WTC11 (cell line): ENCODE data around the gene TMEM252. TPM values are rescaled to one million over a fixed set of nuclear protein-coding genes. Genes with fewer than 3 reads are reported as not detected.

Source experiments
- ATAC-seq: fragments of 200-7000 bp; cut with Tn5 transposase; 2 replicates; pipeline ENCODE4 v1.10.0; 2021; ENCODE audit warnings: mild to moderate bottlenecking, moderate library complexity
- CTCF ChIA-PET: fragments of 300-600 bp; sonication (Branson Sonifier 250); formaldehyde crosslinking; loops from one replicate; lab custom pipeline; 2021; ENCODE audit warnings: antibody characterized with exemption; lab: Charles Lee
- POLR2A ChIA-PET: fragments of 350-600 bp; sonication (Branson Sonifier 250); formaldehyde crosslinking; loops from one replicate; lab custom pipeline; 2021; ENCODE audit warnings: antibody characterized with exemption; lab: Charles Lee
- DNase-seq: peaks from one replicate; pipeline ENCODE4 v3.0.0; 2021; ENCODE audit warnings: low spot score
- H3K27ac Mint-ChIP-seq: 2 replicates; pipeline ENCODE4 v1.8.0; 2021; ENCODE audit warnings: mixed read lengths
- H3K27me3 Mint-ChIP-seq: 2 replicates; pipeline ENCODE4 v1.8.0; 2021; ENCODE audit warnings: low read depth, mild to moderate bottlenecking, moderate library complexity, mixed read lengths
- H3K36me3 Mint-ChIP-seq: 2 replicates; pipeline ENCODE4 v1.8.0; 2021; ENCODE audit warnings: mixed read lengths
- H3K4me1 Mint-ChIP-seq: 2 replicates; pipeline ENCODE4 v1.8.0; 2022; ENCODE audit warnings: mixed read lengths
- H3K4me3 Mint-ChIP-seq: 2 replicates; pipeline ENCODE4 v1.8.0; 2021; ENCODE audit warnings: mild to moderate bottlenecking, moderate library complexity, mixed read lengths
- H3K9me3 Mint-ChIP-seq: 2 replicates; pipeline ENCODE4 v1.8.0; 2021; ENCODE audit warnings: mixed read lengths
- GABPB1 ChIP-seq: sonication (generic); formaldehyde crosslinking; IDR thresholded peaks from 2 replicates; pipeline ENCODE4 v1.8.1; 2023; ENCODE audit warnings: mild to moderate bottlenecking, missing genetic modification reagents
- RELA ChIP-seq: sonication (generic); formaldehyde crosslinking; IDR thresholded peaks from 2 replicates; pipeline ENCODE4 v1.8.1; 2022; ENCODE audit warnings: missing genetic modification reagents, mild to moderate bottlenecking, borderline replicate concordance
- ZNF138 ChIP-seq: sonication (generic); formaldehyde crosslinking; conservative IDR thresholded peaks from 2 replicates; pipeline ENCODE4 v1.8.1; 2022; ENCODE audit warnings: mild to moderate bottlenecking, moderate library complexity, missing genetic modification reagents
- ZNF396 ChIP-seq: fragments of 250-450 bp; sonication (Bioruptor Pico); IDR thresholded peaks from 2 replicates; pipeline ENCODE4 v1.8.0; 2021; ENCODE audit warnings: mild to moderate bottlenecking, moderate library complexity, borderline replicate concordance
- ZNF423 ChIP-seq: fragments of 250-450 bp; sonication (Bioruptor Pico); IDR thresholded peaks from 2 replicates; pipeline ENCODE4 v2.1.2; 2022; ENCODE audit warnings: mild to moderate bottlenecking, moderate library complexity
- ZNF671 ChIP-seq: fragments of 250-450 bp; sonication (Bioruptor Pico); IDR thresholded peaks from 2 replicates; pipeline ENCODE4 v1.8.0; 2021; ENCODE audit warnings: mild to moderate bottlenecking
- total RNA-seq: library from RNA; stranded (reverse); gene quantifications from 3 replicates; pipeline ENCODE4 v1.2.3, GENCODE V29; 2021
- TF ChIP-seq, protein P1 (sequence below): fragments of 200-600 bp; IDR thresholded peaks from 2 replicates; pipeline ENCODE4 v1.8.0; 2022; ENCODE audit warnings: antibody characterized with exemption
- TF ChIP-seq, protein P2 (sequence below): fragments of 250-450 bp; sonication (Bioruptor Pico); IDR thresholded peaks from 2 replicates; pipeline ENCODE4 v1.9.0; 2021; ENCODE audit warnings: mild to moderate bottlenecking, borderline replicate concordance
- TF ChIP-seq, protein P3 (sequence below): sonication (generic); formaldehyde crosslinking; IDR thresholded peaks from 2 replicates; pipeline ENCODE4 v1.8.1; 2022; ENCODE audit warnings: mild to moderate bottlenecking, missing genetic modification reagents, moderate library complexity, borderline replicate concordance
- TF ChIP-seq, protein P4 (sequence below): sonication (generic); formaldehyde crosslinking; IDR thresholded peaks from 2 replicates; pipeline ENCODE4 v1.8.0; 2023; ENCODE audit warnings: missing genetic modification reagents

Gene TMEM252
- total RNA-seq, 1 experiment from 2014 or later, result not detected

DNA sequence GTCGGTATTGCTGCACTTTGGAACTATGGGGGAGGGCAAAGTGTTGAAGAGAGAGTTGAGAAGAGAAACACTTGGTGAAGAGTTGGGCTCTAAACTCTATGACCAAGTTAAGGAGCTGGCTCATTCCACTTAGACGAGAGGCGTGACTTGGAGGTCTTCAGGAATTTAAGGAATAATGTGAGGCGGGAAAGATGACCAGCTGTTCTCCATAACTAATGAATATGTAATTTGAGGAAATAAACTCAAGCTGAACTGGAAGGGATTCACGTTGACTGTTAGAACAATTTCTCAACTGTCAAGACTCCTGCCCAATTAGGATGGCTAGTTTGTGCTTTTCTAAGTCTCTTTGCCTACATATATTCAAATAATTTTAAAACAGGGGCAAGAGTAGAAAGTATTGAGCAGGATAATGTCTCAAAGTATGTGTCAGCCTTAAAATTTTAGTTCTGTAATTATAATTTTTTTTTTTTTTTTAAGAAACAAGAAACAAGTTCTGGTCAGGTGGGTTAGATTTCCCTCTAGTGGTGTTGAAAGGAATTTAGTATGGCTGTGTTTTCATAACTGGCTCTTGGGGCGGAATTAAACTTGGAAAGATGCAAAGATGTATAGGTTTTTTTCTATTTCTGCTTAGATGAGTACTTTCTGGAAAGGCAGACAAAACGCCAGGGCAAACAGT lies 33.4 kb downstream of the TMEM252 start:
- H3K36me3 Mint-ChIP-seq, result no peaks in the 10 kb centered on the region
- peaks cover 5% of the 10 kb centered on the region for H3K4me1 Mint-ChIP-seq
- H3K4me3 Mint-ChIP-seq, result no peak overlapping the region
- CTCF ChIA-PET, result interaction anchor here (0.5 to 2.7 kb wide), 4 partner anchors 23 to 164 kb away, joined by 3 to 13 read pairs (median 8); no protein-coding TSS in a partner anchor
- no peak for TF ChIP-seq ZNF138
- TF ChIP-seq, protein P1, sequence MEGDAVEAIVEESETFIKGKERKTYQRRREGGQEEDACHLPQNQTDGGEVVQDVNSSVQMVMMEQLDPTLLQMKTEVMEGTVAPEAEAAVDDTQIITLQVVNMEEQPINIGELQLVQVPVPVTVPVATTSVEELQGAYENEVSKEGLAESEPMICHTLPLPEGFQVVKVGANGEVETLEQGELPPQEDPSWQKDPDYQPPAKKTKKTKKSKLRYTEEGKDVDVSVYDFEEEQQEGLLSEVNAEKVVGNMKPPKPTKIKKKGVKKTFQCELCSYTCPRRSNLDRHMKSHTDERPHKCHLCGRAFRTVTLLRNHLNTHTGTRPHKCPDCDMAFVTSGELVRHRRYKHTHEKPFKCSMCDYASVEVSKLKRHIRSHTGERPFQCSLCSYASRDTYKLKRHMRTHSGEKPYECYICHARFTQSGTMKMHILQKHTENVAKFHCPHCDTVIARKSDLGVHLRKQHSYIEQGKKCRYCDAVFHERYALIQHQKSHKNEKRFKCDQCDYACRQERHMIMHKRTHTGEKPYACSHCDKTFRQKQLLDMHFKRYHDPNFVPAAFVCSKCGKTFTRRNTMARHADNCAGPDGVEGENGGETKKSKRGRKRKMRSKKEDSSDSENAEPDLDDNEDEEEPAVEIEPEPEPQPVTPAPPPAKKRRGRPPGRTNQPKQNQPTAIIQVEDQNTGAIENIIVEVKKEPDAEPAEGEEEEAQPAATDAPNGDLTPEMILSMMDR, result peak; percentile 45; the same call in 1 of the 2 replicates
- no peak for TF ChIP-seq GABPB1 (CRISPR knock-in tag)
- no peak overlapping the region for H3K27ac Mint-ChIP-seq
- no peaks in the 10 kb centered on the region for H3K9me3 Mint-ChIP-seq
- DNase-seq (no peak), ATAC-seq (no peak)
- POLR2A ChIA-PET, result no interaction called here
- H3K27me3 Mint-ChIP-seq, result peaks cover 100% of the 10 kb centered on the region

DNA sequence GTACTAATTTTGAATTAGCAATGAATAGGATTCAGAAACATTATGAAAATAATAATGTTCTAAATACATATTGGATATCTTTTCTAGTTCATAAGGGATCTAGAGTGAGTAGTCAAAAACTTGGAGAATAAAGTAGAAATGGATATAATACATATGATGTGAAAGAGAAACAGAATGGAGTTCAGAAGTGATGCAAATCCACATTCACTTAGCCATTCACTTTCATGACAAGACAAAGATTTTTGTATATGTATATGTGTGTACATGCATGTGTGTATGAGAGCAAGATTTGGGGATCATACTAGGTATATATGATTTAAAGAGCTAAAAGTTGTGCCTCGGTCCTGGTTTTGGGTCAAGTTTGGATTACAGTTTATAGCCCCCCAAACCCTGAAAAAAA lies 34.1 kb downstream of the TMEM252 start:
- POLR2A ChIA-PET, result no interaction called here
- no peaks in the 10 kb centered on the region for H3K9me3 Mint-ChIP-seq
- DNase-seq (no peak), ATAC-seq (no peak)
- CTCF ChIA-PET, result interaction anchor here (1.9 to 2.7 kb wide), 2 partner anchors 54 to 89 kb away, joined by 10 to 13 read pairs; no protein-coding TSS in a partner anchor
- H3K4me1 Mint-ChIP-seq, result peaks cover 5% of the 10 kb centered on the region
- no peak overlapping the region for H3K27ac Mint-ChIP-seq
- H3K27me3 Mint-ChIP-seq, result peaks cover 98% of the 10 kb centered on the region
- H3K4me3 Mint-ChIP-seq, result no peak overlapping the region
- TF ChIP-seq ZNF671 (CRISPR knock-in tag), result no peak
- TF ChIP-seq, protein P2, sequence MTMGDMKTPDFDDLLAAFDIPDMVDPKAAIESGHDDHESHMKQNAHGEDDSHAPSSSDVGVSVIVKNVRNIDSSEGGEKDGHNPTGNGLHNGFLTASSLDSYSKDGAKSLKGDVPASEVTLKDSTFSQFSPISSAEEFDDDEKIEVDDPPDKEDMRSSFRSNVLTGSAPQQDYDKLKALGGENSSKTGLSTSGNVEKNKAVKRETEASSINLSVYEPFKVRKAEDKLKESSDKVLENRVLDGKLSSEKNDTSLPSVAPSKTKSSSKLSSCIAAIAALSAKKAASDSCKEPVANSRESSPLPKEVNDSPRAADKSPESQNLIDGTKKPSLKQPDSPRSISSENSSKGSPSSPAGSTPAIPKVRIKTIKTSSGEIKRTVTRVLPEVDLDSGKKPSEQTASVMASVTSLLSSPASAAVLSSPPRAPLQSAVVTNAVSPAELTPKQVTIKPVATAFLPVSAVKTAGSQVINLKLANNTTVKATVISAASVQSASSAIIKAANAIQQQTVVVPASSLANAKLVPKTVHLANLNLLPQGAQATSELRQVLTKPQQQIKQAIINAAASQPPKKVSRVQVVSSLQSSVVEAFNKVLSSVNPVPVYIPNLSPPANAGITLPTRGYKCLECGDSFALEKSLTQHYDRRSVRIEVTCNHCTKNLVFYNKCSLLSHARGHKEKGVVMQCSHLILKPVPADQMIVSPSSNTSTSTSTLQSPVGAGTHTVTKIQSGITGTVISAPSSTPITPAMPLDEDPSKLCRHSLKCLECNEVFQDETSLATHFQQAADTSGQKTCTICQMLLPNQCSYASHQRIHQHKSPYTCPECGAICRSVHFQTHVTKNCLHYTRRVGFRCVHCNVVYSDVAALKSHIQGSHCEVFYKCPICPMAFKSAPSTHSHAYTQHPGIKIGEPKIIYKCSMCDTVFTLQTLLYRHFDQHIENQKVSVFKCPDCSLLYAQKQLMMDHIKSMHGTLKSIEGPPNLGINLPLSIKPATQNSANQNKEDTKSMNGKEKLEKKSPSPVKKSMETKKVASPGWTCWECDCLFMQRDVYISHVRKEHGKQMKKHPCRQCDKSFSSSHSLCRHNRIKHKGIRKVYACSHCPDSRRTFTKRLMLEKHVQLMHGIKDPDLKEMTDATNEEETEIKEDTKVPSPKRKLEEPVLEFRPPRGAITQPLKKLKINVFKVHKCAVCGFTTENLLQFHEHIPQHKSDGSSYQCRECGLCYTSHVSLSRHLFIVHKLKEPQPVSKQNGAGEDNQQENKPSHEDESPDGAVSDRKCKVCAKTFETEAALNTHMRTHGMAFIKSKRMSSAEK (CRISPR knock-in tag), result no peak
- no peak for TF ChIP-seq ZNF423 (CRISPR knock-in tag)
- TF ChIP-seq, protein P3, sequence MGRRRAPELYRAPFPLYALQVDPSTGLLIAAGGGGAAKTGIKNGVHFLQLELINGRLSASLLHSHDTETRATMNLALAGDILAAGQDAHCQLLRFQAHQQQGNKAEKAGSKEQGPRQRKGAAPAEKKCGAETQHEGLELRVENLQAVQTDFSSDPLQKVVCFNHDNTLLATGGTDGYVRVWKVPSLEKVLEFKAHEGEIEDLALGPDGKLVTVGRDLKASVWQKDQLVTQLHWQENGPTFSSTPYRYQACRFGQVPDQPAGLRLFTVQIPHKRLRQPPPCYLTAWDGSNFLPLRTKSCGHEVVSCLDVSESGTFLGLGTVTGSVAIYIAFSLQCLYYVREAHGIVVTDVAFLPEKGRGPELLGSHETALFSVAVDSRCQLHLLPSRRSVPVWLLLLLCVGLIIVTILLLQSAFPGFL (CRISPR knock-in tag), result no peak
- no peak for TF ChIP-seq ZNF396 (CRISPR knock-in tag)
- TF ChIP-seq, protein P1, result no peak
- TF ChIP-seq, protein P4, sequence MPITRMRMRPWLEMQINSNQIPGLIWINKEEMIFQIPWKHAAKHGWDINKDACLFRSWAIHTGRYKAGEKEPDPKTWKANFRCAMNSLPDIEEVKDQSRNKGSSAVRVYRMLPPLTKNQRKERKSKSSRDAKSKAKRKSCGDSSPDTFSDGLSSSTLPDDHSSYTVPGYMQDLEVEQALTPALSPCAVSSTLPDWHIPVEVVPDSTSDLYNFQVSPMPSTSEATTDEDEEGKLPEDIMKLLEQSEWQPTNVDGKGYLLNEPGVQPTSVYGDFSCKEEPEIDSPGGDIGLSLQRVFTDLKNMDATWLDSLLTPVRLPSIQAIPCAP (CRISPR knock-in tag), result no peak
- TF ChIP-seq RELA (CRISPR knock-in tag), result no peak
- no peaks in the 10 kb centered on the region for H3K36me3 Mint-ChIP-seq
